Measurements from ENCODE around the gene CACNA1F.

The CACNA1F gene

GRCh38 chrX:49161632-49162031 lies 71.5 kb downstream of the CACNA1F start:
- H3K36me3 ChIP-seq (ENCODE audit: low read length), result no peaks in the 10 kb centered on the region
- no peak overlapping the region for H3K4me2 ChIP-seq (ENCODE audit: low read depth, low read length, poor library complexity, severe bottlenecking)
- H3K27me3 ChIP-seq (ENCODE audit: low read length), result no peaks in the 10 kb centered on the region
- no peak overlapping the region for H3K9ac ChIP-seq (ENCODE audit: low read length)
- no peak for TF ChIP-seq EZH2phosphoT487 (conservative IDR thresholded peaks at IDR 0.05; ENCODE audit: low read length)
- TF ChIP-seq CTCF (IDR thresholded peaks at IDR 0.05; ENCODE audit: insufficient read depth, low read length, poor library complexity, severe bottlenecking), result no peak
- H4K20me1 ChIP-seq (ENCODE audit: low read depth, low read length), result no peaks in the 10 kb centered on the region
- H3K9me3 ChIP-seq (ENCODE audit: insufficient read depth, low read length), result no peaks in the 10 kb centered on the region
- H2AFZ ChIP-seq (ENCODE audit: low read depth, low read length, severe bottlenecking), result no peak overlapping the region
- H3K9me2 ChIP-seq (replicated peaks; ENCODE audit: insufficient read depth, low read length), result no peaks in the 10 kb centered on the region
- no peaks in the 10 kb centered on the region for H3K79me2 ChIP-seq (ENCODE audit: insufficient read depth, low read length)
- H3F3A ChIP-seq (ENCODE audit: insufficient read depth), result peaks cover 8% of the 10 kb centered on the region
- no peak overlapping the region for H3K27ac ChIP-seq (ENCODE audit: low read depth, low read length)
- H3K4me3 ChIP-seq (ENCODE audit: insufficient read depth, low read length, poor library complexity, severe bottlenecking), result no peak overlapping the region

GRCh38 chrX:49160908-49161307 lies 72.2 kb downstream of the CACNA1F start:
- TF ChIP-seq EZH2phosphoT487 (conservative IDR thresholded peaks at IDR 0.05; ENCODE audit: low read length), result no peak
- TF ChIP-seq CTCF (IDR thresholded peaks at IDR 0.05; ENCODE audit: insufficient read depth, low read length, poor library complexity, severe bottlenecking), result no peak

GRCh38 chrX:49157194-49157593 lies 75.9 kb downstream of the CACNA1F start:
- no peaks in the 10 kb centered on the region for H3K27me3 ChIP-seq (ENCODE audit: low read length)
- H3K36me3 ChIP-seq (ENCODE audit: low read length), result no peaks in the 10 kb centered on the region
- TF ChIP-seq EZH2phosphoT487 (conservative IDR thresholded peaks at IDR 0.05; ENCODE audit: low read length) (no peak), CTCF (IDR thresholded peaks at IDR 0.05; ENCODE audit: insufficient read depth, low read length, poor library complexity, severe bottlenecking) (no peak)
- H4K20me1 ChIP-seq (ENCODE audit: low read depth, low read length), result no peaks in the 10 kb centered on the region
- no peaks in the 10 kb centered on the region for H3K79me2 ChIP-seq (ENCODE audit: insufficient read depth, low read length)
- H3K9me3 ChIP-seq (ENCODE audit: insufficient read depth, low read length), result no peaks in the 10 kb centered on the region
- no peak overlapping the region for H3K27ac ChIP-seq (ENCODE audit: low read depth, low read length)
- no peak overlapping the region for H3K4me3 ChIP-seq (ENCODE audit: insufficient read depth, low read length, poor library complexity, severe bottlenecking)
- no peak overlapping the region for H2AFZ ChIP-seq (ENCODE audit: low read depth, low read length, severe bottlenecking)
- no peak overlapping the region for H3K4me2 ChIP-seq (ENCODE audit: low read depth, low read length, poor library complexity, severe bottlenecking)
- no peak overlapping the region for H3K9ac ChIP-seq (ENCODE audit: low read length)
- no peaks in the 10 kb centered on the region for H3K9me2 ChIP-seq (replicated peaks; ENCODE audit: insufficient read depth, low read length)
- H3F3A ChIP-seq (ENCODE audit: insufficient read depth), result no peaks in the 10 kb centered on the region

More at GRCh38 chrX:49160908-49161307, 72.2 kb downstream of the CACNA1F start:
- H3K4me2 ChIP-seq (ENCODE audit: low read depth, low read length, poor library complexity, severe bottlenecking), result no peak overlapping the region
- H3K9me2 ChIP-seq (replicated peaks; ENCODE audit: insufficient read depth, low read length), result no peaks in the 10 kb centered on the region
- no peak overlapping the region for H3K4me3 ChIP-seq (ENCODE audit: insufficient read depth, low read length, poor library complexity, severe bottlenecking)
- H4K20me1 ChIP-seq (ENCODE audit: low read depth, low read length), result no peaks in the 10 kb centered on the region
- H3K9ac ChIP-seq (ENCODE audit: low read length), result no peak overlapping the region
- no peaks in the 10 kb centered on the region for H3K27me3 ChIP-seq (ENCODE audit: low read length)
- H2AFZ ChIP-seq (ENCODE audit: low read depth, low read length, severe bottlenecking), result no peak overlapping the region
- H3K36me3 ChIP-seq (ENCODE audit: low read length), result no peaks in the 10 kb centered on the region
- 0 out of 2 replicates have a peak, but pooled peaks cover 7% of the 10 kb centered on the region for H3F3A ChIP-seq (ENCODE audit: insufficient read depth)
- H3K79me2 ChIP-seq (ENCODE audit: insufficient read depth, low read length), result no peaks in the 10 kb centered on the region
- no peaks in the 10 kb centered on the region for H3K9me3 ChIP-seq (ENCODE audit: insufficient read depth, low read length)
- no peak overlapping the region for H3K27ac ChIP-seq (ENCODE audit: low read depth, low read length)

Measured in SU-DHL-6 (cell line).